ENCODE measurements around the gene GPR62.

Gene GPR62

DNA sequence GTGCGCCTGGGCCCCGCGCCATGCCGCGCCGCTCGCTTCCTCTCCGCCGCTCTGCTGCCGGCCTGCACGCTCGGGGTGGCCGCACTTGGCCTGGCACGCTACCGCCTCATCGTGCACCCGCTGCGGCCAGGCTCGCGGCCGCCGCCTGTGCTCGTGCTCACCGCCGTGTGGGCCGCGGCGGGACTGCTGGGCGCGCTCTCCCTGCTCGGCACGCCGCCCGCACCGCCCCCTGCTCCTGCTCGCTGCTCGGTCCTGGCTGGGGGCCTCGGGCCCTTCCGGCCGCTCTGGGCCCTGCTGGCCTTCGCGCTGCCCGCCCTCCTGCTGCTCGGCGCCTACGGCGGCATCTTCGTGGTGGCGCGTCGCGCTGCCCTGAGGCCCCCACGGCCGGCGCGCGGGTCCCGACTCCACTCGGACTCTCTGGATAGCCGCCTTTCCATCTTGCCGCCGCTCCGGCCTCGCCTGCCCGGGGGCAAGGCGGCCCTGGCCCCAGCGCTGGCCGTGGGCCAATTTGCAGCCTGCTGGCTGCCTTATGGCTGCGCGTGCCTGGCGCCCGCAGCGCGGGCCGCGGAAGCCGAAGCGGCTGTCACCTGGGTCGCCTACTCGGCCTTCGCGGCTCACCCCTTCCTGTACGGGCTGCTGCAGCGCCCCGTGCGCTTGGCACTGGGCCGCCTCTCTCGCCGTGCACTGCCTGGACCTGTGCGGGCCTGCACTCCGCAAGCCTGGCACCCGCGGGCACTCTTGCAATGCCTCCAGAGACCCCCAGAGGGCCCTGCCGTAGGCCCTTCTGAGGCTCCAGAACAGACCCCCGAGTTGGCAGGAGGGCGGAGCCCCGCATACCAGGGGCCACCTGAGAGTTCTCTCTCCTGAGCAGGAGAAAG lies 951 bp downstream of the GPR62 start:
- TF ChIP-seq POLR2A (IDR thresholded peaks at IDR 0.05; ENCODE audit: low read depth, low read length): no peak
- no peak for FAIRE-seq

DNA sequence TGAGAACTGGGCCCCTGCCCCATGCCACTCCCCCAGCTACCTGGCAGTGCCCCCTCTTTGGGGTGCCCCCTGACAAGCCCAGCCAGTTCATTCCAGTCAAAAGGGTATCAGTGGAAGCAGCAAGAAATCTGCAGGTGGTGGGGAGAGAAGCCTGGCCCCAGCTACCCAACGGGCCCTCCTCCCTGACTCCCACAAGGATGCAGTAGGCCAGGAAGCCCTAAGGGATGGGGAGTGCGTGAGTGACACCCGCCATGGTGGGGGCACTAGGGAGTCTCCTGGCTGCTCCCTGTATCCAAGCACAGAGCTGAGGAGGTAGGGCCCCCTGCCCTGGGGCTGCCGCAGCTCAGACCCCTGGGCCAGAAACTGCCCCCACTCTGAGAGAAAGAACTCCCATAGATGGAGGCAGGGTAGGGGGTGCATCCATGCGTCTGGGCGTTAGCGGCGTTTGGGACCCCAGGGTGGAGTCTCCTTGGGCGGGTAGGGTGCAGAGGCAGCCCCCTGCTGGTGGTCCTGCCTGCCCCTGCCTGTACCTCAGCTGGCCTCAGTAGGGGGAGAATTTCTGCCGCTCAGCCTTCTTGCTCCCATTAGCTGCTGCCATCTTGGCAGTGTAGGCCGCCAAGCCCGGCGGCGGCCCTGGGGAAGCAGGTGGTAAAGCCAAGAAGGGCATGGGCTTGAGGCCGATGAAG lies 2.5 kb downstream of the GPR62 start:
- FAIRE-seq (no peak), DNase-seq (ENCODE audit: insufficient read length, low spot score) (no peak)
- TF ChIP-seq POLR2A (IDR thresholded peaks at IDR 0.05; ENCODE audit: low read depth, low read length): no peak

More for the DNA sequence above, 951 bp downstream of the GPR62 start:
- DNase-seq (ENCODE audit: insufficient read length, low spot score): no peak

DNA sequence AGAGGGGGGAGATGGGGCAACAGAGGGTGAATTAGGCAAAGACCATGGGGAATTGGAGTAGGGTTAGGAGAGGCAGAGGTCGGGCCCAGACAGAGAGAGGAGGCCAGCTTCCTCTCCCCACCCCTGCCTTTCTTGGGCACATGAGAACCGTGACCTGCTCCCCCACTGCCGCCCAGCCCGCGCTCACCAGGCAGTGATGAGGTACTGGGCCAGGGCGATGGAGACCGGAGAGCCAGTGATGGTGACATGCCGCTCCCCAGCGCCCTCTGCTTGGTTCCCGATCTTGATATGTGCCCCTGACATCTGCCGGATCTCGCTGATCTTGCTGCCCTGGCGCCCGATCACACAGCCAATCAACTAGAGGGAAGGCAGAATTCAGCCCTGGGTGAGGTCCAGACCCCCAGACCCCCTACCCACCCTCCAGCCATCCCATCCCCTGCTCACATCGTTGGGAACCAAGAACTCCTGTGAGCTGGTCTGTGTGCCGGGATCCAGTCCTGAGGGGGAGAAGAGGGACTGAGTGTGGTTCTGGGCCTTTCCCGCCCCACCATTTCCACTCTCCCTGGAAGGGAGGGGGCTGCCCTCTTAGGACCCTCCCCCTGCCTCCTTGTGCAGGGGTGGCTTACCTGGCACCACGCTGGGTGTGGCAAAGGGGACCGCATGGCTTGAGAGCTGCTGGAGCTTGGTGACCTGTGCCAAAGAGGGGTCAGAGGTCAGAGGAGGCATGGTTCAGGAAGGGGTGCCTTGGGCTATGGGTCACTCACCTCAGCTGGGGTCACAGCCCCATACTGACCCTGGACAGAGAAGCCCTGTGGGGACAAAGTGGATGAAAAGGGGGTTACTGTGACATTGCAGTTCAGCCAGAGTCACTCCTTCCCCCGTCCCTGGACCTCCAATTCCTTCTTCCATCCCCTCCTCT lies 3.7 kb downstream of the GPR62 start:
- TF ChIP-seq POLR2A (IDR thresholded peaks at IDR 0.05; ENCODE audit: low read depth, low read length): no peak
- FAIRE-seq (no peak), DNase-seq (ENCODE audit: insufficient read length, low spot score) (no peak)

- no peak for FAIRE-seq
- no peak for TF ChIP-seq POLR2A (IDR thresholded peaks at IDR 0.05; ENCODE audit: low read depth, low read length)
- no peak for DNase-seq (ENCODE audit: insufficient read length, low spot score)
These were observed 4.5 kb downstream of the GPR62 start for GRCh38 chr3:51959651-51960050.

- FAIRE-seq (no peak), DNase-seq (ENCODE audit: insufficient read length, low spot score) (no peak)
- no peak for TF ChIP-seq POLR2A (IDR thresholded peaks at IDR 0.05; ENCODE audit: low read depth, low read length)
These were observed 5.2 kb downstream of the GPR62 start for GRCh38 chr3:51960386-51960785.

- TF ChIP-seq POLR2A (IDR thresholded peaks at IDR 0.05; ENCODE audit: low read depth, low read length): no peak
- DNase-seq (ENCODE audit: insufficient read length, low spot score) (no peak), FAIRE-seq (no peak)
These were observed 5.8 kb downstream of the GPR62 start for GRCh38 chr3:51961011-51961410.

DNA sequence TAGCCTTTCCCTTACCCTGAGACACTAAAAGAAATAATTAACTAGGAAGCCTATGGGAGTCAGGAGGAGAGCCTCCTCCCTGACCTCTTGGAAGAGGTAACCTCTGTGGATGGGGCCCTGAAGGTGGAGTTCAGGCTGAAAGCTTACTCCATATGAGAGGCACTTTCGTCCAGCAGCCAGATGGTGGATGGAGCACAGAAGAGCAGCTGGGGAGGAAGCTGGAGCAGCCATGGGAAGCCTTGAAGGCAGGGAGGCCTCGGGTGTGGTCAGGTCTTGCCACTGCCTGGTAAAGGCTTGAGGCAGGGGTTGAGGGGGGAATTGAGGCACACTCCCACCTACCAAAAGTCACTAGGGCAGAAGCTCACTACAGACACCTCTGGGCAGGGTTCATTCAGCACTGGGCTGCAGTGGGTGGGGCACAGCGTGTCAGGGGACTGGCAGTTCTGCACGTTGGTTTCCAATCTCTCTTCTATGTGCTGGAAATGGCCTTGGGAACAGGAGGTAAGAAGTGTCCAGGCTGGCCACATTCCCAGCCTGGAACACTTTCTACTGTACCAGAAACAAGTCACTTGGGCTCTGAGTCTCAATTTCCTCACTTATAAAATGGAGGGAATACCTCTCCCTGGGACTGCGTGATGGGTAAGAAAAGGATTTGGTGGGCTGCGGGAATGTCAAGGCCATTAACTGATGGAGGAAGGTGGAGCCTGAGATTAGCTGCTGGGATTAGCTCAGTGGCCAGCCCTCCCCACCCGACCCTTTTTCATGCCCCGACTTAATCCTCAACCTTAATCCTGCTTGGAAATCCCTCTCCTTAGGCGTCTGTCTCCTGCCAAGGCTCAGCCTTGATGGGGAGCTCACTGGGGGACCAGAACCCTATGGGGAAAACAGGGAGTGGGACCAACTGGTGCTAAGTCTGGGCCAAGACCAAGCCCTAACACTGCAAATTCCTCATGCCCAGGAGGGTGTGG lies 6.7 kb downstream of the GPR62 start:
- no peak for DNase-seq (ENCODE audit: insufficient read length, low spot score)
- no peak for TF ChIP-seq POLR2A (IDR thresholded peaks at IDR 0.05; ENCODE audit: low read depth, low read length)

DNA sequence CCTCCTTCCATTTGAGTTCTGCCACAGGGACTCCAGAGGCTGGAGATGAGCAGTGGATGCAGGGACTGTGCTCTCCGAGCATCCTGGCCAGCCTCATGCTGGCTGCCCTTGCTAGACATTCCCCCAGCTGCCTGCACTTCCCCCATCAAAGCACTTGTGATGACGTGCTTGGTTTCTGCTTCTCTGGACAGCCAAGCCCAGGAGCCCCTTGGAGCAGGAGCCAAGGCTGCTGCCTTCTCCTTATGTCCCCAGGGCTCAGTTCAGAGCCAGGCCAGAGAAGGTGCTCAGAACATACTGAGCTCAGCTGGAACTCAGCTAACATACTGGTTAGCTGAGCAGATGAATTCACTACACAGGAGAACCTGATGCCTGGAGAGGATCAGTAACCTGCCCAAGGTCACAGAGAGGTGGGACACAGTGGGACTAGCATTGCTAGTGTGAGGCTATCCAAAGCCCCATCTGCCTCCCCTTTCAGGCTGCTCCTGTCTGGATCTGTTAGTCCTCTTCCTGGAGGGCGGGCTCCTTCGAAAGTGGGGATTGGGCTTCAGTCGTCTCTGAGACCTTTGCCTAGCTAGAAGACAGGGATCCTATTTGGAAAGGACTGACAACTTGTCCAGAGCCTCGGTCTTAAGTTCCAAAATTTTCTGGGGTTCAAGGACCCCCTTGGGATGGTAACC lies 7.8 kb downstream of the GPR62 start:
- no peak for DNase-seq (ENCODE audit: insufficient read length, low spot score)
- TF ChIP-seq POLR2A (IDR thresholded peaks at IDR 0.05; ENCODE audit: low read depth, low read length): no peak
- FAIRE-seq: no peak

More for the DNA sequence above, 6.7 kb downstream of the GPR62 start:
- no peak for FAIRE-seq

DNA sequence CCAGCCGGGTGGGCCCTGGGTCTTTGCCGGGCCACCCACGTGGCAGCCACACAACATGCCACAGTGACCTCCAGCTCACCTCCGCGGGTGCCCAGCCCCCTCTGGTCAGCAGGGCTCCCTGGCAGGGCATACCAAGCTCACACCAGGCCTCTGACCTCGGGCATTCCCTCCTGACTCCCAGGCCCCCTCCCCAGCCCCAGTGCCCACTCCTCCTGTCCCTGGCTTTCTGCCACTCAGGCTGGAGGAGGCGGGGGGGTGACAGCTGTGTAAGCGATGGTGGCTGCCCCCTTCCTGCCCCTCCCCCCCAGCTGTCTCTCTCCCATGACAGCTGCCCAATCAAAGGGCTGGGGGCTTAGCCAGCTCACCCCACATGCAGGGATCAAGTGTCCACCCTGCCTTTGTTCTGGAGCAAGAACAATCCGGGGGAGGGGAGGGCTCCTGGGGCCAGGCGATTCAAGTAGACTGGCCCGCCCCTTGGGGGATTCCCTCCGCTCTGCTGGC lies 8.8 kb downstream of the GPR62 start:
- DNase-seq (ENCODE audit: insufficient read length, low spot score) (no peak), FAIRE-seq (no peak)
- no peak for TF ChIP-seq POLR2A (IDR thresholded peaks at IDR 0.05; ENCODE audit: low read depth, low read length)

GRCh38 chr3:51964521-51964920 lies 9.3 kb downstream of the GPR62 start:
- no peak for TF ChIP-seq POLR2A (IDR thresholded peaks at IDR 0.05; ENCODE audit: low read depth, low read length)
- no peak for FAIRE-seq
- no peak for DNase-seq (ENCODE audit: insufficient read length, low spot score)

GRCh38 chr3:51966016-51966415 lies 10.8 kb downstream of the GPR62 start:
- no peak for FAIRE-seq
- DNase-seq (ENCODE audit: insufficient read length, low spot score): no peak
- no peak for TF ChIP-seq POLR2A (IDR thresholded peaks at IDR 0.05; ENCODE audit: low read depth, low read length)

GRCh38 chr3:51966486-51966885 lies 11.3 kb downstream of the GPR62 start:
- no peak for FAIRE-seq
- no peak for DNase-seq (ENCODE audit: insufficient read length, low spot score)
- no peak for TF ChIP-seq POLR2A (IDR thresholded peaks at IDR 0.05; ENCODE audit: low read depth, low read length)

Measured in H54 (cell line).